GM18861 (cell line): ENCODE results near the gene ZNF771.

Source experiments
- ATAC-seq: cut with Tn5 transposase; IDR thresholded peaks from one replicate; pipeline ENCODE4 v1.9.1; 2021; ENCODE audit not compliant: unreplicated experiment

Gene ZNF771

GRCh38 chr16:30407102-30407803 lies at the start of gene ZNF771:
ZNF771 (plus strand) TSS chr16:30407606; CDS start chr16:30408054, 448 bp downstream.
- peak; percentile 65 for ATAC-seq

- no peak for ATAC-seq
Measured at GRCh38 chr16:30357715-30358576, 49.5 kb upstream of the ZNF771 start.

- no peak for ATAC-seq
Measured at GRCh38 chr16:30358577-30358936, 48.8 kb upstream of the ZNF771 start.

GRCh38 chr16:30358990-30359870 lies 48.2 kb upstream of the ZNF771 start:
- no peak for ATAC-seq

GRCh38 chr16:30359871-30360170 lies 47.6 kb upstream of the ZNF771 start:
- ATAC-seq = no peak

- ATAC-seq = no peak
Measured at GRCh38 chr16:30361180-30361579, 46.2 kb upstream of the ZNF771 start.

GRCh38 chr16:30365200-30365599 lies 42.2 kb upstream of the ZNF771 start:
- ATAC-seq = no peak

- ATAC-seq = no peak
Measured at GRCh38 chr16:30366511-30366910, 40.9 kb upstream of the ZNF771 start.

GRCh38 chr16:30367349-30368009 lies 39.9 kb upstream of the ZNF771 start:
- no peak for ATAC-seq

GRCh38 chr16:30368122-30368791 lies 39.1 kb upstream of the ZNF771 start:
- ATAC-seq = no peak

GRCh38 chr16:30368792-30369090 lies 38.7 kb upstream of the ZNF771 start:
- ATAC-seq = no peak

GRCh38 chr16:30369091-30369937 lies 38.1 kb upstream of the ZNF771 start:
- ATAC-seq = no peak

- ATAC-seq = peak; percentile 8
Measured at GRCh38 chr16:30369938-30370455, 37.4 kb upstream of the ZNF771 start.

- ATAC-seq = peak; percentile 65
Measured at GRCh38 chr16:30370456-30371247, 36.8 kb upstream of the ZNF771 start, which contains the start of gene TBC1D10B. TBC1D10B (minus strand) TSS chr16:30370494; CDS start chr16:30370183, 311 bp downstream.

GRCh38 chr16:30371248-30371816 lies 36.1 kb upstream of the ZNF771 start:
- ATAC-seq = no peak

- no peak for ATAC-seq
Measured at GRCh38 chr16:30372038-30372712, 35.2 kb upstream of the ZNF771 start.

- ATAC-seq = no peak
Measured at GRCh38 chr16:30372725-30373124, 34.7 kb upstream of the ZNF771 start.

GRCh38 chr16:30374538-30374937 lies 32.9 kb upstream of the ZNF771 start, which contains the start of gene MYL11:
MYL11 (plus strand) TSS chr16:30374802; CDS start chr16:30374858, 56 bp downstream.
- no peak for ATAC-seq
